ENCODE measurements around the gene KCNN4.

KCNN4 gene

GRCh38 chr19:43721469-43722048 lies 59.2 kb downstream of the KCNN4 start:
- no peak for DNase-seq (ENCODE audit: extremely low read depth in 1 of 2, low read depth in 1 of 2)

GRCh38 chr19:43720936-43721335 lies 59.8 kb downstream of the KCNN4 start:
- DNase-seq (ENCODE audit: extremely low read depth in 1 of 2, low read depth in 1 of 2): no peak

GRCh38 chr19:43719918-43720317 lies 60.9 kb downstream of the KCNN4 start:
- no peak for DNase-seq (ENCODE audit: extremely low read depth in 1 of 2, low read depth in 1 of 2)

- no peak for DNase-seq (ENCODE audit: extremely low read depth in 1 of 2, low read depth in 1 of 2)
Measured at GRCh38 chr19:43719378-43719868, 61.4 kb downstream of the KCNN4 start.

- no peak for DNase-seq (ENCODE audit: extremely low read depth in 1 of 2, low read depth in 1 of 2)
Measured at GRCh38 chr19:43718627-43719377, 62.0 kb downstream of the KCNN4 start.

All from stimulated activated CD8-positive, alpha-beta memory T cell treated with anti-CD3 and anti-CD28 coated beads, Interleukin-7, amount 100 ng/mL, for 48 hours (primary cell).